H1 (cell line): Measurements from ENCODE around the gene ATXN3. TPM values are rescaled to one million over a fixed set of nuclear protein-coding genes. Genes with fewer than 3 reads are reported as not detected.

Experiments
- CTCF ChIA-PET: fragments of 300-600 bp; sonication (Branson Sonifier 250); formaldehyde crosslinking; loops from one replicate; lab custom pipeline; 2021; ENCODE audit not compliant: partially characterized antibody; lab: Charles Lee
- POLR2A ChIA-PET: fragments of 300-600 bp; sonication (Branson Sonifier 250); formaldehyde crosslinking; loops from one replicate; lab custom pipeline; 2021; ENCODE audit warnings: inconsistent platforms; ENCODE audit not compliant: partially characterized antibody; lab: Charles Lee
- DNase-seq, 2 experiments: peaks; one replicate each; pipeline versions ENCODE4 v3.0.0 to v3.0.0-alpha.2; 2010 to 2022; ENCODE audit warnings: low spot score in 2 of 2, low read depth in 1 of 2, mixed read lengths in 1 of 2
- FAIRE-seq: peaks from 2 replicates; lab custom pipeline; 2011; peaks lifted over from hg19 to GRCh38; lab: Jason Lieb, UNC
- H2AFZ ChIP-seq: 2 replicates; pipeline ENCODE4 v1.8.1; 2012; ENCODE audit warnings: low read length, inconsistent platforms
- H2AK5ac ChIP-seq: 2 replicates; pipeline ENCODE4 v1.6.1; 2013; ENCODE audit warnings: low read depth, low read length
- H2BK120ac ChIP-seq: replicated peaks from 2 replicates; pipeline ENCODE3; 2013; ENCODE audit warnings: low read depth, low read length, inconsistent platforms
- H2BK12ac ChIP-seq: 2 replicates; pipeline ENCODE4 v1.6.1; 2013; ENCODE audit warnings: low read depth, low read length
- H2BK15ac ChIP-seq: 2 replicates; pipeline ENCODE4 v1.6.1; 2013; ENCODE audit warnings: low read length
- H2BK20ac ChIP-seq: 2 replicates; pipeline ENCODE4 v1.6.1; 2013; ENCODE audit warnings: low read length
- H2BK5ac ChIP-seq: 2 replicates; pipeline ENCODE4 v1.6.1; 2013; ENCODE audit warnings: low read depth, low read length
- H3K14ac ChIP-seq: 2 replicates; pipeline ENCODE4 v1.6.1; 2013; ENCODE audit warnings: inconsistent platforms; ENCODE audit not compliant: insufficient read length
- H3K18ac ChIP-seq: 2 replicates; pipeline ENCODE4 v1.6.1; 2013; ENCODE audit warnings: low read length; ENCODE audit errors: extremely low read depth
- H3K23ac ChIP-seq: 2 replicates; pipeline ENCODE4 v1.6.1; 2013; ENCODE audit warnings: inconsistent platforms; ENCODE audit not compliant: insufficient read length
- H3K23me2 ChIP-seq: 2 replicates; pipeline ENCODE4 v1.6.1; 2013; ENCODE audit warnings: low read depth, low read length
- H3K27ac ChIP-seq: 2 replicates; pipeline ENCODE4 v1.6.1; 2011; ENCODE audit warnings: low read depth, low read length, inconsistent platforms
- H3K27me3 ChIP-seq, 4 experiments: replicated peaks in 1 of 4; 1 replicate in 1 of 4; 2 replicates in 3 of 4; pipeline versions ENCODE4 v1.6.1 to v1.8.1; 2011 to 2013; ENCODE audit warnings: low read length in 3 of 4, mild to moderate bottlenecking in 3 of 4, inconsistent platforms in 2 of 4, mixed read lengths in 2 of 4, moderate library complexity in 1 of 4; ENCODE audit not compliant: control insufficient read depth in 3 of 4, insufficient read depth in 3 of 4; ENCODE audit errors: extremely low read depth in 1 of 4
- H3K36me3 ChIP-seq, 4 experiments: 2 replicates each; pipeline versions ENCODE4 v1.6.1 to v1.8.1; 2011 to 2013; ENCODE audit warnings: mild to moderate bottlenecking in 4 of 4, low read length in 3 of 4, moderate library complexity in 2 of 4, control low read depth in 1 of 4, inconsistent platforms in 1 of 4; ENCODE audit not compliant: insufficient read depth in 4 of 4, control insufficient read depth in 2 of 4
- H3K4ac ChIP-seq: replicated peaks from 2 replicates; pipeline ENCODE3; 2013; ENCODE audit warnings: low read length, low read depth, mixed read lengths, inconsistent platforms; ENCODE audit not compliant: insufficient read length
- H3K4me1 ChIP-seq, 4 experiments: replicated peaks in 1 of 4; 1 replicate in 1 of 4; 2 replicates in 3 of 4; pipeline versions ENCODE4 v1.6.1 to v1.8.1; 2011 to 2013; ENCODE audit warnings: low read length in 3 of 4, inconsistent platforms in 2 of 4, mixed read lengths in 1 of 4; ENCODE audit not compliant: insufficient read depth in 4 of 4, control insufficient read depth in 3 of 4
- H3K4me2 ChIP-seq, 2 experiments: 2 replicates each; pipeline versions ENCODE4 v1.6.1 to v1.8.1; 2011 to 2013; ENCODE audit warnings: low read depth in 2 of 2, low read length in 2 of 2, control low read depth in 1 of 2, inconsistent platforms in 1 of 2, mild to moderate bottlenecking in 1 of 2; ENCODE audit not compliant: insufficient read depth in 1 of 2
- H3K4me3 ChIP-seq, 4 experiments: fragments of 200-600, 300-600 bp in 1 of 4; sonication (generic), shearing (Covaris generic), sonication (Bioruptor Twin) in 1 of 4; 2 replicates each; pipeline versions ENCODE4 v1.5.1 to v1.8.1; 2011 to 2016; ENCODE audit warnings: low read length in 4 of 4, low read depth in 3 of 4, control low read depth in 2 of 4, inconsistent platforms in 2 of 4, mild to moderate bottlenecking in 2 of 4, mixed read lengths in 1 of 4, moderate library complexity in 1 of 4; ENCODE audit not compliant: insufficient read depth in 2 of 4; ENCODE audit errors: extremely low read depth in 1 of 4
- H3K56ac ChIP-seq: replicated peaks from 2 replicates; pipeline ENCODE3; 2013; ENCODE audit warnings: low read depth, mild to moderate bottlenecking, mixed read lengths, low read length, inconsistent platforms; ENCODE audit not compliant: insufficient read length
- H3K79me1 ChIP-seq: 2 replicates; pipeline ENCODE4 v1.6.1; 2013; ENCODE audit warnings: low read depth, low read length, control low read depth
- H3K79me2 ChIP-seq, 2 experiments: 2 replicates each; pipeline versions ENCODE4 v1.6.1 to v1.8.1; 2012 to 2013; ENCODE audit warnings: low read length in 2 of 2, mild to moderate bottlenecking in 2 of 2, inconsistent platforms in 1 of 2; ENCODE audit not compliant: insufficient read depth in 2 of 2, control insufficient read depth in 1 of 2
- H3K9ac ChIP-seq, 4 experiments: replicated peaks in 1 of 4; 1 replicate in 1 of 4; 2 replicates in 3 of 4; pipeline versions ENCODE4 v1.6.1 to v1.8.1; 2011 to 2013; ENCODE audit warnings: low read depth in 3 of 4, low read length in 3 of 4, control low read depth in 2 of 4, mild to moderate bottlenecking in 2 of 4, moderate library complexity in 2 of 4, inconsistent platforms in 1 of 4; ENCODE audit errors: extremely low read depth in 1 of 4
- H3K9me3 ChIP-seq, 2 experiments: 2 replicates each; pipeline versions ENCODE4 v1.6.1 to v1.8.1; 2012 to 2013; ENCODE audit warnings: mild to moderate bottlenecking in 2 of 2, moderate library complexity in 2 of 2, control low read depth in 1 of 2, inconsistent platforms in 1 of 2, low read depth in 1 of 2, low read length in 1 of 2, mixed read lengths in 1 of 2; ENCODE audit not compliant: insufficient read depth in 2 of 2
- H4K20me1 ChIP-seq, 2 experiments: replicated peaks in 1 of 2; 2 replicates each; pipeline versions ENCODE3 to v1.8.1; 2011 to 2013; ENCODE audit warnings: inconsistent platforms in 2 of 2, low read length in 2 of 2, mild to moderate bottlenecking in 1 of 2; ENCODE audit not compliant: insufficient read depth in 2 of 2, control insufficient read depth in 1 of 2
- H4K5ac ChIP-seq: 2 replicates; pipeline ENCODE4 v1.6.1; 2013; ENCODE audit warnings: low read length, low read depth, mixed read lengths, inconsistent platforms; ENCODE audit not compliant: insufficient read length
- H4K8ac ChIP-seq: 2 replicates; pipeline ENCODE4 v1.8.0; 2013; ENCODE audit warnings: mild to moderate bottlenecking, moderate library complexity, low read length, inconsistent platforms; ENCODE audit not compliant: insufficient read depth; ENCODE audit errors: extremely low read depth
- H4K91ac ChIP-seq: replicated peaks from 2 replicates; pipeline ENCODE3; 2013; ENCODE audit warnings: low read length, mixed read lengths, inconsistent platforms; ENCODE audit not compliant: insufficient read length
- BCL11A ChIP-seq, 2 experiments: IDR thresholded peaks; one replicate each; pipeline ENCODE4 v1.6.1; 2011; ENCODE audit warnings: low read depth in 2 of 2, low read length in 2 of 2, mild to moderate bottlenecking in 2 of 2
- GABPA ChIP-seq: IDR thresholded peaks from 2 replicates; pipeline ENCODE4 v1.6.1; 2011; ENCODE audit warnings: mild to moderate bottlenecking, low read length, moderate library complexity, borderline replicate concordance; ENCODE audit not compliant: insufficient read depth
- GTF2F1 ChIP-seq: IDR thresholded peaks from 2 replicates; pipeline ENCODE4 v1.6.1; 2012; ENCODE audit warnings: low read depth, low read length, improper control_type of control experiment, borderline replicate concordance
- HDAC6 ChIP-seq: IDR thresholded peaks from one replicate; pipeline ENCODE4 v1.7.1; 2012; ENCODE audit warnings: low read depth, mild to moderate bottlenecking, inconsistent platforms, low read length, moderate library complexity
- KDM4A ChIP-seq: IDR thresholded peaks from one replicate; pipeline ENCODE4 v1.7.1; 2012; ENCODE audit warnings: low read depth, mild to moderate bottlenecking, moderate library complexity, low read length, inconsistent platforms; ENCODE audit not compliant: severe bottlenecking
- PHF8 ChIP-seq: fragments of 200-600 bp; sonication (generic); conservative IDR thresholded peaks from 2 replicates; pipeline ENCODE4 v1.7.1; 2012; ENCODE audit warnings: low read depth, mild to moderate bottlenecking, inconsistent platforms, low read length, moderate library complexity
- POLR2A ChIP-seq, 2 experiments: IDR thresholded peaks; 1 replicate in 1 of 2; 2 replicates in 1 of 2; pipeline ENCODE4 v1.6.1; 2011; ENCODE audit warnings: low read depth in 2 of 2, low read length in 2 of 2, mild to moderate bottlenecking in 2 of 2; ENCODE audit errors: control extremely low read depth in 1 of 2
- SAP30 ChIP-seq: fragments of 300-600 bp; sonication (generic); IDR thresholded peaks from 2 replicates; pipeline ENCODE4 v1.7.1; 2012; ENCODE audit warnings: low read length, moderate library complexity, mild to moderate bottlenecking, inconsistent platforms; ENCODE audit not compliant: insufficient read depth, insufficient replicate concordance
- SP1 ChIP-seq: IDR thresholded peaks from 2 replicates; pipeline ENCODE4 v1.6.1; 2011; ENCODE audit warnings: low read depth, low read length
- SUZ12 ChIP-seq: fragments of 200-600 bp; sonication (generic); IDR thresholded peaks from 2 replicates; pipeline ENCODE4 v1.6.1; 2012; ENCODE audit warnings: mild to moderate bottlenecking, inconsistent platforms, low read length, moderate library complexity, mixed read lengths
- TEAD4 ChIP-seq: IDR thresholded peaks from 2 replicates; pipeline ENCODE4 v1.6.1; 2012; ENCODE audit warnings: low read depth, low read length, inconsistent platforms, mixed read lengths
- WGBS, 2 experiments: shearing (Covaris generic) in 1 of 2; methylation state at CpG; one replicate each; pipeline versions ENCODE4 v1.1.6 to v1.1.7; 2013 to 2015; ENCODE audit warnings: low lambda C conversion rate in 2 of 2, mixed read lengths in 2 of 2, inconsistent platforms in 1 of 2, low coverage in 1 of 2, missing lambda C conversion rate in 1 of 2; ENCODE audit not compliant: insufficient replicate concordance in 2 of 2, insufficient coverage in 1 of 2, insufficient read length in 1 of 2; ENCODE audit errors: extremely low coverage in 1 of 2, missing lambda C conversion rate in 1 of 2; 5-methylcytosine and 5-hydroxymethylcytosine counted together
- polyA plus RNA-seq, 7 experiments: library from polyadenylated mRNA; depleted of rRNA in 3 of 7; stranded (reverse) in 5 of 7; unstranded in 2 of 7; fragments of >200 nt in 5 of 7; fragments of 200-250 nt in 2 of 7; gene quantifications; 1 replicate in 5 of 7; 2 replicates in 1 of 7; 4 replicates in 1 of 7; pipeline versions ENCODE4 v1.2.1 to v1.2.3, GENCODE V29; 2011 to 2013; ENCODE audit warnings: missing spikeins in 2 of 7, mixed read lengths in 2 of 7
- total RNA-seq: library from RNA; stranded (reverse); fragmentation: NEBNext Ultra II Directional; extraction: Animal tissue kit (Norgen Biotek cat#: 25700); gene quantifications from 2 replicates; pipeline ENCODE4 v1.2.1, GENCODE V29; 2021
- TF ChIP-seq, protein P1 (sequence below), 3 experiments: IDR thresholded peaks; 1 replicate in 2 of 3; 2 replicates in 1 of 3; pipeline versions ENCODE4 v1.5.1 to v1.6.1; 2011; ENCODE audit warnings: low read length in 3 of 3, mild to moderate bottlenecking in 3 of 3, inconsistent platforms in 2 of 3, low read depth in 1 of 3, moderate library complexity in 1 of 3; ENCODE audit not compliant: insufficient read depth in 1 of 3; ENCODE audit errors: control extremely low read depth in 1 of 3

The ATXN3 gene
- total and polyA plus RNA-seq, 2 of the 8 experiments (the other 6 are each of a cell fraction or from before 2014, with no cell fraction given): 8.8 to 37.2 TPM

DNA sequence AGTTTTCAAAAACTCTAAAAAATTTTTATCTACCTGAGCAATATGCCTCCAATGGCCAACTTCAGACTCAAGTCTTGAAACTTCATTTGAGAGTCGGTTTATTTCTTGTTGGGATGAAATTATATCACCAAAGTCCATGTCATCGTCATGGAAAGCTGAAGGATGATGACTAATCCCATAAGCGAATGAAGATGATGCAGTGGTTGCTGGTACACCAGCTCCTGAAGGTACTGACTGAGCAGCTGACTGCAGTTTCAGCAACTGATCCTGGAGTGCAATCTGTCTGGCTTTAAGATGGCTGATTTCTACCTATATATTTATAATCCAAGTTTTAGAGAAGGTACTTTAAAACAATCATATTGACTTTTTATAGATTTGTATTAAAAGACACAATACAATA is 84.9 kb downstream of the ATXN3 start:
- Histone ChIP-seq H2AFZ (no peak overlapping the region), H3K79me2 (no peaks in the 10 kb centered on the region), H2AK5ac (no peak overlapping the region), H3K23me2 (no peaks in the 10 kb centered on the region), H3K18ac (no peak overlapping the region), H3K4me3 (no peak overlapping the region), H2BK120ac (no peak overlapping the region), H4K20me1 (no peaks in the 10 kb centered on the region), H4K5ac (no peak overlapping the region), H3K4me1 (no peaks in the 10 kb centered on the region), H3K9me3 (no peaks in the 10 kb centered on the region), H3K9ac (no peak overlapping the region), H4K8ac (no peak overlapping the region), H2BK12ac (no peak overlapping the region), H4K91ac (no peak overlapping the region), H2BK15ac (no peak overlapping the region), H2BK20ac (no peak overlapping the region), H3K27ac (no peak overlapping the region), H3K23ac (no peak overlapping the region), H3K36me3 (peaks cover 0 to 14% (median 0%) of the 10 kb centered on the region in 4 experiments; a peak in 2 of 8 replicates), H3K14ac (no peak overlapping the region), H3K4ac (no peak overlapping the region), H3K79me1 (no peaks in the 10 kb centered on the region), H3K27me3 (no peaks in the 10 kb centered on the region), H2BK5ac (no peak overlapping the region), H3K4me2 (no peak overlapping the region), H3K56ac (no peak overlapping the region)
- ChIA-PET POLR2A (interaction anchor here (2.0 kb wide), 1 partner anchor 18 kb away, joined by 4 read pairs; the partner anchor contains the start of gene TRIP11), CTCF (no interaction called here)
- DNase-seq (no peak), FAIRE-seq (no peak)
- WGBS, 2 experiments: 94% methylated on average over 3 of the region's 3 CpGs; no CpG with 5 or more reads in 1 of the 2 experiments
- TF ChIP-seq GABPA: no peak
- TF ChIP-seq SAP30: no peak
- TF ChIP-seq TEAD4: no peak
- TF ChIP-seq, protein P1, sequence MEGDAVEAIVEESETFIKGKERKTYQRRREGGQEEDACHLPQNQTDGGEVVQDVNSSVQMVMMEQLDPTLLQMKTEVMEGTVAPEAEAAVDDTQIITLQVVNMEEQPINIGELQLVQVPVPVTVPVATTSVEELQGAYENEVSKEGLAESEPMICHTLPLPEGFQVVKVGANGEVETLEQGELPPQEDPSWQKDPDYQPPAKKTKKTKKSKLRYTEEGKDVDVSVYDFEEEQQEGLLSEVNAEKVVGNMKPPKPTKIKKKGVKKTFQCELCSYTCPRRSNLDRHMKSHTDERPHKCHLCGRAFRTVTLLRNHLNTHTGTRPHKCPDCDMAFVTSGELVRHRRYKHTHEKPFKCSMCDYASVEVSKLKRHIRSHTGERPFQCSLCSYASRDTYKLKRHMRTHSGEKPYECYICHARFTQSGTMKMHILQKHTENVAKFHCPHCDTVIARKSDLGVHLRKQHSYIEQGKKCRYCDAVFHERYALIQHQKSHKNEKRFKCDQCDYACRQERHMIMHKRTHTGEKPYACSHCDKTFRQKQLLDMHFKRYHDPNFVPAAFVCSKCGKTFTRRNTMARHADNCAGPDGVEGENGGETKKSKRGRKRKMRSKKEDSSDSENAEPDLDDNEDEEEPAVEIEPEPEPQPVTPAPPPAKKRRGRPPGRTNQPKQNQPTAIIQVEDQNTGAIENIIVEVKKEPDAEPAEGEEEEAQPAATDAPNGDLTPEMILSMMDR (IDR thresholded peaks at IDR 0.05; ENCODE audit: control extremely low read depth in 1 of 3, insufficient read depth in 1 of 3, low read depth in 1 of 3, low read length in 3 of 3): no peak
- TF ChIP-seq HDAC6: no peak
- no peak for TF ChIP-seq POLR2A (IDR thresholded peaks at IDR 0.05; ENCODE audit: control extremely low read depth in 1 of 2, low read depth in 2 of 2, low read length in 2 of 2)
- no peak for TF ChIP-seq KDM4A
- no peak for TF ChIP-seq SP1
- TF ChIP-seq PHF8: no peak
- TF ChIP-seq SUZ12: no peak
- TF ChIP-seq GTF2F1: no peak
- no peak for TF ChIP-seq BCL11A (IDR thresholded peaks at IDR 0.05; ENCODE audit: low read depth in 2 of 2, low read length in 2 of 2)
